Ishikawa (cell line): Measurements from ENCODE around the gene DRP2.

Experiments used
- CEBPB ChIP-seq: IDR thresholded peaks from 2 replicates; pipeline ENCODE4 v1.6.1; 2012
- EGR1 ChIP-seq: IDR thresholded peaks from 2 replicates; pipeline ENCODE4 v1.6.1; 2012
- FOXM1 ChIP-seq: IDR thresholded peaks from 2 replicates; pipeline ENCODE4 v1.6.1; 2012; ENCODE audit warnings: low read depth, borderline replicate concordance
- MAX ChIP-seq: IDR thresholded peaks from 2 replicates; pipeline ENCODE4 v1.6.1; 2012
- RAD21 ChIP-seq: IDR thresholded peaks from 2 replicates; pipeline ENCODE4 v1.6.1; 2012; ENCODE audit warnings: low read depth
- REST ChIP-seq: IDR thresholded peaks from 2 replicates; pipeline ENCODE4 v1.6.1; 2012; ENCODE audit warnings: low read depth, mild to moderate bottlenecking
- TAF1 ChIP-seq: IDR thresholded peaks from 2 replicates; pipeline ENCODE4 v1.6.1; 2012; ENCODE audit warnings: low read depth, mild to moderate bottlenecking
- USF1 ChIP-seq: IDR thresholded peaks from 2 replicates; pipeline ENCODE4 v1.6.1; 2012

- no peak for TF ChIP-seq REST
- no peak for TF ChIP-seq RAD21
- TF ChIP-seq FOXM1 = no peak
- no peak for TF ChIP-seq MAX
- TF ChIP-seq EGR1 = no peak
- TF ChIP-seq CEBPB = no peak
- no peak for TF ChIP-seq TAF1
- no peak for TF ChIP-seq USF1
These were observed 319 bp downstream of the DRP2 start for GRCh38 chrX:101219864-101220346.
